PC-9 (cell line): ENCODE measurements around the gene PRICKLE3. TPM values are rescaled to one million over a fixed set of nuclear protein-coding genes. Genes with fewer than 3 reads are reported as not detected.
A peak's percentile ranks its signal among the peaks of the same experiment; 100 is the strongest.

Experiments
- BruUV-seq: library from RNA; stranded (reverse); fragments of 400-500 nt; replicated peaks from 2 replicates; lab custom pipeline; 2021; lab: Mats Ljungman, UMichigan
- CTCF ChIA-PET: fragments of 300-600 bp; sonication (Branson Sonifier 250); formaldehyde crosslinking; loops from one replicate; lab custom pipeline; 2022; ENCODE audit warnings: antibody characterized with exemption; lab: Charles Lee
- POLR2A ChIA-PET: fragments of 300-600 bp; sonication (Branson Sonifier 250); formaldehyde crosslinking; loops from one replicate; lab custom pipeline; 2022; ENCODE audit warnings: antibody characterized with exemption; ENCODE audit not compliant: unreplicated experiment; lab: Charles Lee
- DNase-seq, 2 experiments: peaks; one replicate each; pipeline versions ENCODE4 v3.0.0 to v3.0.0-alpha.2; 2015 to 2022; ENCODE audit warnings: mixed read lengths in 1 of 2
- H2AFZ ChIP-seq: fragments of 200-600 bp; sonication (generic); 2 replicates; pipeline ENCODE4 v1.8.1; 2017; ENCODE audit warnings: antibody characterized with exemption
- H3F3A ChIP-seq: fragments of 200-600 bp; sonication (generic); 2 replicates; pipeline ENCODE4 v1.8.1; 2017; ENCODE audit warnings: antibody characterized with exemption, mild to moderate bottlenecking, low read depth; ENCODE audit not compliant: insufficient read depth
- H3K27ac ChIP-seq: fragments of 200-600 bp; sonication (generic); 2 replicates; pipeline ENCODE4 v1.6.1; 2016; ENCODE audit warnings: mixed run types
- H3K27me3 ChIP-seq: fragments of 200-600 bp; sonication (generic); 2 replicates; pipeline ENCODE4 v1.6.1; 2016; ENCODE audit warnings: low read depth, mixed run types; ENCODE audit not compliant: insufficient read depth
- H3K36me3 ChIP-seq: fragments of 200-600 bp; sonication (generic); 2 replicates; pipeline ENCODE4 v1.6.1; 2016; ENCODE audit warnings: low read depth, mixed run types
- H3K4me1 ChIP-seq: fragments of 200-600 bp; sonication (generic); replicated peaks from 2 replicates; pipeline ENCODE4 v1.6.1; 2016; ENCODE audit warnings: mixed run types; ENCODE audit not compliant: insufficient read depth
- H3K4me2 ChIP-seq: fragments of 200-600 bp; sonication (generic); 2 replicates; pipeline ENCODE4 v1.6.1; 2017; ENCODE audit warnings: mixed run types
- H3K4me3 ChIP-seq: fragments of 200-600 bp; sonication (generic); 2 replicates; pipeline ENCODE4 v1.6.1; 2016; ENCODE audit warnings: mixed run types
- H3K79me2 ChIP-seq: fragments of 200-600 bp; sonication (generic); 2 replicates; pipeline ENCODE4 v1.6.1; 2017; ENCODE audit warnings: low read depth, mixed run types
- H3K9me2 ChIP-seq: fragments of 200-600 bp; sonication (generic); 2 replicates; pipeline ENCODE4 v1.8.1; 2017; ENCODE audit warnings: mild to moderate bottlenecking; ENCODE audit not compliant: insufficient read depth
- H3K9me3 ChIP-seq: fragments of 200-600 bp; sonication (generic); 2 replicates; pipeline ENCODE4 v1.8.1; 2016; ENCODE audit warnings: low read depth; ENCODE audit not compliant: insufficient read depth
- H4K20me1 ChIP-seq: fragments of 200-600 bp; sonication (generic); 2 replicates; pipeline ENCODE4 v1.8.1; 2017; ENCODE audit not compliant: insufficient read depth
- CTCF ChIP-seq: fragments of 200-600 bp; sonication (generic); conservative IDR thresholded peaks from 2 replicates; pipeline ENCODE4 v1.6.1; 2017; ENCODE audit warnings: mixed run types, antibody characterized with exemption, mild to moderate bottlenecking, moderate library complexity
- EZH2 ChIP-seq: fragments of 200-600 bp; sonication (generic); IDR thresholded peaks from 2 replicates; pipeline ENCODE4 v1.8.0; 2017; ENCODE audit warnings: antibody characterized with exemption, low read depth
- intact Hi-C: fragments of 100-400 bp; cut with micrococcal nuclease; formaldehyde crosslinking; loops from one replicate; pipeline ENCODE4 v1.10.0; 2022; ENCODE audit not compliant: unreplicated experiment
- total RNA-seq: library from RNA; stranded (reverse); gene quantifications from 2 replicates; pipeline ENCODE4 v1.2.3, GENCODE V29; 2021

Gene PRICKLE3
- total RNA-seq, 1 experiment from 2014 or later, result 13.5 TPM

DNA sequence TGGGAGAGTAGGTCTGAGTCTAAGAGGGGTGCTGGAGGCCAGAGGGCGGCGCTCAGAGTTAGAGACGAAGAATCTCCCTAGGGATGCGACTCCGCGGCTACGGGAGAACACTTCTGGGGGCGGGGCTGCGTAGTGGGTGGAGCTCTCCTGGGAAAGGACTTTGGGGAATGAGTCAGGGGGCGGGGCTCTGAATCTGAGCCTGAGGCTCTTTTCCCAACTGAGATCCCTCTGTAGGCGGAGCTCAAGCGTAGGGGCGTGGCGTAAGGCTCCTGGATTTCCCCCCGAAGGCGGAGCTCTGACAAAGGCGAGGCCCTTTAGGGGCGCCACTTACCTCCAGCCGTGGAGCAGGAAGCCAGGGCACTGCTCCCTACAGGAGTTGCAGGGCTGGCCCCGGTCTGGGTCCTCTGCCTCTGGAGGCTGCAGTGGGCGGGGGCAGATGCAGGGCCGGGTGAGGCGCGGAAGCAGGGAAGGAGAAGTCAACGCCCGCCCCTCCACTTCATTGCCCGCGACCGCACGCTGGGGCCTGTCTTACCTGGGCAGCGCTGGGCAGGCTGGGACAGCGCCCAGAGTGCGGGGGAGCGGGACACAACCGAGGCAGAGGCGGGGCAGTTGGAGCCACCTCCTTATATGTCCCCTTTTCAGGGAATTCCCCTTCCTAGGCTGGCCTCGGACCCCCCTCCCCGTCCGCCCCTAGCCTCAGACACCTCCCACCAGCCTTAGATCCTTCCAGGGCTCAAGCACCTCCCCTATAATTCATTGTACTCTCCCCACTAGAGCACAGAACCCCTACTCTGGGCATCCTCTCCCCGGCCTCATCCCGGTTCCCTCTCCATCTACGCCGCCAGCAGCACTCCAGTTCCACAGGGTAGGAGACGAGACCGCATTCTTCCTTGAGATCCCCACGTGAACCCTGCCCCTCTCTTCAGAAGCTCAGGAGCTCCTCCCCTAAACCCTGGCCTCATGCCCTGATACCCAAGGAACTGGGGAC lies 1.6 kb downstream of the PRICKLE3 start:
- H3K27me3 ChIP-seq, result no peaks in the 10 kb centered on the region
- TF ChIP-seq EZH2 (no peak), CTCF (no peak)
- peak; percentile 73 to 87 for DNase-seq
- no peak overlapping the region for H2AFZ ChIP-seq
- ChIA-PET CTCF (interaction anchor here (0.6 to 1.1 kb wide), 2 partner anchors 29 to 767 kb away, joined by 3 to 5 read pairs; no protein-coding TSS in a partner anchor), POLR2A (interaction anchor here (0.6 kb wide), 1 partner anchor 123 kb away, joined by 3 read pairs; no protein-coding TSS in a partner anchor)
- intact Hi-C loops, result loop anchor here (2.0 to 10.0 kb wide), 2 partner anchors 18 to 140 kb away; partner anchors contain the start of gene TFE3
- H3K27ac ChIP-seq, result no peak overlapping the region
- peak overlapping the region; percentile 70 for H3K4me2 ChIP-seq
- H3K79me2 ChIP-seq, result 0 out of 2 replicates have a peak, but pooled peaks cover 6% of the 10 kb centered on the region
- TSS peak; percentile 82 for BruUV-seq
- no peaks in the 10 kb centered on the region for H4K20me1 ChIP-seq
- H3K36me3 ChIP-seq, result no peaks in the 10 kb centered on the region
- no peaks in the 10 kb centered on the region for H3K9me2 ChIP-seq
- H3K4me3 ChIP-seq, result peak overlapping the region; percentile 56; the same call in 1 of the 2 replicates
- no peaks in the 10 kb centered on the region for H3K9me3 ChIP-seq
- no peaks in the 10 kb centered on the region for H3F3A ChIP-seq
- no peaks in the 10 kb centered on the region for H3K4me1 ChIP-seq

DNA sequence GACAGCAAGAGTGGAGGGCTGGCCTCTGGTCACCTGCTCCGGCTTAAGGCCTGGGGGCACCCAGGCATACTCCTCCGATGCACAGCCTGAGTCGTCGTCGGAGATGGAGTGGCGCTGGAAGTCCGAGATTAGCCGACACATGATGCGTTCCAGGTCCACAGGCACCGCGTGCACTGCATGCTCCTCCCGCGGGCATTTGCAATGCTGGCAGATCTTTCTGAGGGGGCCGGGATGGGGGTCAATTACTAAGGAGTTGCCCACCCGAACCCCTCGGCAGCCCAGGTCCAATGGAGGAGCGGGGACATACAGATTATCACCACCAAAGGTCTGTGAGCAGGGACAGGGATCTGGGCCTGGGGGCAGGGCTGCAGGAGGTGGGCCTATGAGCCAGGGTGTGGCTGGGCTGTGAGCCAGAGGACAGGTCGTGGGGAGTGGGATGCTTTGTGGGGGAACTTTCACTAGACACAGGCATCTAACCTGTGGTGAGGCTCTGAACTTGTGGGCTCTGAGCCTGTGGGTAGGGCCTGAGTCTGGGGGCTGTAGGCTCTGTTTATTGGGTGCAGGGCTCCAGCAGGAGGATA lies 2.4 kb downstream of the PRICKLE3 start:
- no peak for DNase-seq
- H3K79me2 ChIP-seq, result 0 out of 2 replicates have a peak, but pooled peaks cover 6% of the 10 kb centered on the region
- no TSS peak for BruUV-seq
- ChIA-PET POLR2A (no interaction called here), CTCF (interaction anchor here (1.1 kb wide), 1 partner anchor 28 kb away, joined by 5 read pairs; no protein-coding TSS in a partner anchor)
- TF ChIP-seq CTCF, result no peak
- TF ChIP-seq EZH2, result no peak
- peak overlapping the region; percentile 24; the same call in 1 of the 2 replicates for H3K4me3 ChIP-seq
- H3F3A ChIP-seq, result no peaks in the 10 kb centered on the region
- H3K4me2 ChIP-seq, result peak overlapping the region; percentile 56; the same call in 1 of the 2 replicates
- H3K27me3 ChIP-seq, result no peaks in the 10 kb centered on the region
- no peak overlapping the region for H2AFZ ChIP-seq
- intact Hi-C loops, result loop anchor here (2.0 to 10.0 kb wide), 2 partner anchors 17 to 139 kb away; partner anchors contain the start of gene TFE3
- H3K9me2 ChIP-seq, result no peaks in the 10 kb centered on the region
- no peak overlapping the region for H3K27ac ChIP-seq
- H3K9me3 ChIP-seq, result no peaks in the 10 kb centered on the region
- no peaks in the 10 kb centered on the region for H3K36me3 ChIP-seq
- no peaks in the 10 kb centered on the region for H3K4me1 ChIP-seq
- H4K20me1 ChIP-seq, result no peaks in the 10 kb centered on the region

- no peak overlapping the region for H3K4me2 ChIP-seq
- no peaks in the 10 kb centered on the region for H3F3A ChIP-seq
- H2AFZ ChIP-seq, result no peak overlapping the region
- H3K9me3 ChIP-seq, result no peaks in the 10 kb centered on the region
- H3K27ac ChIP-seq, result no peak overlapping the region
- intact Hi-C loops, result no loop called here
- H4K20me1 ChIP-seq, result no peaks in the 10 kb centered on the region
- H3K79me2 ChIP-seq, result no peaks in the 10 kb centered on the region
- no peak for TF ChIP-seq EZH2
- TF ChIP-seq CTCF, result no peak
- DNase-seq, result no peak
- H3K36me3 ChIP-seq, result no peaks in the 10 kb centered on the region
- H3K4me1 ChIP-seq, result no peaks in the 10 kb centered on the region
- no peaks in the 10 kb centered on the region for H3K9me2 ChIP-seq
- no peaks in the 10 kb centered on the region for H3K27me3 ChIP-seq
- H3K4me3 ChIP-seq, result no peak overlapping the region
- no TSS peak for BruUV-seq
- POLR2A ChIA-PET, result no interaction called here
- CTCF ChIA-PET, result no interaction called here
Observed at GRCh38 chrX:49179358-49179757, 6.8 kb downstream of the PRICKLE3 start.
